Fibroblast of peridontal ligament (primary cell): Measurements from ENCODE around the gene UBE2D2.

Experiments used
- DNase-seq: peaks from one replicate; pipeline ENCODE4 v3.0.0-alpha.2; 2010; ENCODE audit errors: extremely low read depth

UBE2D2 gene

DNA sequence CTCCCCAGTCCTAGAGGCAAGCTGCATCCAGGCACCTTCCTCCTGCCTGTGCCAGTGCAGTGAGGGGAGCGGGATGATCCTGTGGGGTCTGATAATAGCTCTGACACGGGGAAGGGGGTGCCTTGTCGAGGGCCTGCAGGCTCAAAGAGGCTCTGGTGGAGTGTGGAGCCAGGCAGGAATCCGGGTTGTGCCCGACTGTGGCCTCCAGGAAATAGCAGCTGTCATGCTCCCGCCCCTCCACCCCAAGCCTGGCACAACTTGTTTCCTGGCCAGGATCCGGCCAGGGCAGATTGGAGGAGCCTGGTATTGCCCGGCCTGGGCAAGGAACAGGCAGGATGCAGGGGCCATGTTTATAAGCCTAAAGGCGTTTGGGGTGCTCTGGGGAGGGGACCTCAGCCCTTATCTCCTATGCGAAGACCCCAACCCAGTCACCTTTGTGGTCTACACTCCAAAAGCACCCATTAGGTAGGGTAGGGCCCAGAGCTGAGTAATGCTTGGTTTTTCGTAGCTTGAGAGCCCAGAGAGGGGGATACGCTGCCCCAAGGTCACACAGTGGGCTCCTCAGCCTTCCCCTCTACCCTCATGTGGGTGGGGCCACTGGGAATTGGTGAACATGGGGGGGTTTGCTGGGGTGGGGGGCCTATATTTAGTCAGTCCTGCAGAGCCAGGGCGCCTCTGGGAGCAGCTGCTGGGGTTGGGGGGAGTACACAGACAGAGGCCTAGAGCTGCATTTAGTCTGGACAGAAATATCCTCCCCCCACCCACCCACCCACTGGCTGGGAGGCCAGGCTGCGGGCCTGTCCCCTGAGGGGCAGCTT is 99.2 kb downstream of the UBE2D2 start:
- DNase-seq = no peak

DNA sequence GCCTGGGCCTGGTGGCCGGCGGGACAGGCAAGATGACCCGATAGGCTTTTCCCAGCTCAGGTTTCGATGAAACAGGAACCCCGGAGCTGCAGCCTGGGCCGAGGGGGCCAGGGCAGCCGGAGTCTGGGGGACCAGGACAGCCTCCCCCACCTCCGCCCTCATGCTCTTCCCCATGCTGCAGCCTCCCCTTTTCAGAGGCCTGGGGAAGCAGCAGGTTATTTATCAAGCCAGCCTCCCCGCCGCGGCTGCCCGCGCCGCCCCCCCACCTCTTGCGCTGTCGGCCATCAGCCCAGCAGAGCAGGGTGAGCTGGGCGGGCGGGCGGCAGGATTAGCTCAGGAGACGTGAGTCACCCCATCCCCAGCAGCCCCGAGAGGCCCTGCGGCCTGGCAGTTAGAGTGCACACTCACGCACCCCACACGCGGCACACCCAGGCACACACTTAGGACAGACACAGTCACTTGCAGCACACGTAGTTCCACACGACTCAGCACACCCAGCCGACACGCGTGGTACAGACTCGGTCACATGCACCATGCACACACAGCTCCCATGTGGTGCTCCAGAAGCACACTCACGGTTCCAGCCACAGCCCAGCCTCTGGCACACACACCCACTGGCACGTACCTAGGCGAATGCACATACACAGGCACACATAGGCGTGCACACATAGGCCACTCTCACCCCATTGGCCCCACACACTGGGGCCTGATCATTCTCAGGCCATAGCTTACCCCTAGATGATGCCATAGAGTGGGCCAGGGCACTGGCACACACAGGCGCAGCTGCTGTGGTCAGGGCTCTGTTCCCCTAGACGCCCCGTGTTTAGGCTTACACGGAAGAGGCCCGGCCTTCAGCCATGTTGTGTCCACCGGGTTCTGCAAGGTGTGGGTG is 100.0 kb downstream of the UBE2D2 start:
- peak; percentile 89 for DNase-seq

DNA sequence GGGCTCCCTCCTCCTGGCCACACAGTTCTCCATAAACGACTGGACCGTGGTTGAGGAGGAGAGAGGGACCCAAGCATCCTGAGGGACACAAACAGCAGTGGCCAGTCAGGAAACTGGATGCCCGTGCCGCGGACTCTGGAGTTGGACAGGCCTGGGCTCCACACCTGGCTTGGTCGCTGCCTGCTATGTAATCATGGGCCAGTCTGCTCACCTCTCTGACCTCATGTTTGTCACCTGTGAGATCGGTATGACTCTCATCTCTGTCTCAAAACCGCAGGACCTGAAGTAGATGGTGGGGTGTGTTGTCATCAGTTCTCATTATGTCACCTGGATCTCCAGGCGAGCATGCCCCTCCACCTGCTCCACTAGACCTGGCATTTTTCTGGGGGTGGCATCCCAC is 101.5 kb downstream of the UBE2D2 start:
- no peak for DNase-seq

DNA sequence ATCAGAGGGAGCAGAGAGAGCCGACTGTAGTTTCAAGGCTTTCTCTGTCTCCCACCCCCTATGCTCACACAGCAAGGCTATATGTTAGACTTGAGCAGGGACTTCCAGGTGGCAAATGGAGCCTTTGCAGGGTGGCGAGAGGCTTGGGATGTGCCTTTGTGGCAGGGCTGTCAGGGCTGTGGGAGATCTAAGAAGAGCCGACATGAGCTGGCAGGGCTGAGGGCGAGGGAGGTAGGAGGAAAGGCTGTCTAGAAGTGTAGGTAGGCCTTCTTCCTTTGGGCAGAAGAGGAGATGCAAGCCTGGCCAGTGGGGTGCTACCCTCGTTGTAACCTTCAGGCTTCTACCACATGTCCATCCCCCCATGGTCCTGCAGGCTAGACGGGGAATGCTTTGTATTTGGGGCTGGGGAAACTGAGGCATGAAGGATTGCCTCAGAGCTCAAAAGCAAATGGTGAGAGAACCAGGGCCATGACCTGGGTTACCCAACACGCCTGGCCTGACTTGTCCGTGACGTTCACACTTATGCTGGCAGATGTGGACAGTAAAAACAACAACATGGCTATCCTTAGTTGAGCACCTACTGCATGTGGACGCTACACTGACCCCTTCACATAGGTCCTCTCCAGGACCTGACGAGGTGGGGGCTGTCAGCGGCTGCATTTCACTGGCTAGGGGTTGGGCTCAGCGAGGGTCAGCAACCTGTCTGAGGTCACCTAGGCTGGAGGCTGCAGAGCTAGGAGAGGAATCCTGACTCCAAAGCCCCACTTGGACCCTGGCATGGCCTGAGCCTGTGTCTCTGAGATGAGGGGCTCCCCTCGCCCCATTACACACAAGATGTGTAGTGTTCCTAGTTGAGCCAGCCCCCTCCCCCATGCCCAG is 102.3 kb downstream of the UBE2D2 start:
- DNase-seq = no peak

DNA sequence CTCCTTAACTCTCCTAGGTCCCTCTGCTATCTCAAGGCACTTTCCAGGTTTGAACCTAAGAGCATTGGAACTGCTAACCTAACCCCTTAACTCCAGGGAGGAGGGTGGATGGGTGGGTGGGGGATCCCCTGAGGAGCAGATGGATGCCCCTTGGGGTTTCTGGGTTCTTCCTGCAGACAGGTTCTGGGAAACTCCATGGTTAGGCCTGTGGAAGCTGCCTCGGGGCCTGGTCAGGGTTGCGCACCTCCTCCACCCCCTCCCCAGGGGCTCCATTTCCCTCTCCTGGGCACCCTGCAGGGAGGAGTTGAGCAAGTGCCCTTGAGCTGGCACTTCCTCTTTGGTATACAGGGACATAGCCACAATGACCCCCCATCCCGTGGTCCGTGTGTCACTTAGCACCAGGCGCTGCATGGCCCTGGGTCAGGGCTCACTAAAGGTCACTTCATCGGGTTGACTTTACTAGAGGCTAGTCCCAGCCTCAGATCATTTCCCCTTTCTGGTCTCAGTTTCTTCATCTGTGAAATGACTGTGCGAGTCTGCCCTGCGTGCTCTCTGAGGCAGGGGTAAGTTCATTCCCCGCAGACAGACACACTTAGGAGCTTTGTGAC is 103.1 kb downstream of the UBE2D2 start:
- DNase-seq = no peak

DNA sequence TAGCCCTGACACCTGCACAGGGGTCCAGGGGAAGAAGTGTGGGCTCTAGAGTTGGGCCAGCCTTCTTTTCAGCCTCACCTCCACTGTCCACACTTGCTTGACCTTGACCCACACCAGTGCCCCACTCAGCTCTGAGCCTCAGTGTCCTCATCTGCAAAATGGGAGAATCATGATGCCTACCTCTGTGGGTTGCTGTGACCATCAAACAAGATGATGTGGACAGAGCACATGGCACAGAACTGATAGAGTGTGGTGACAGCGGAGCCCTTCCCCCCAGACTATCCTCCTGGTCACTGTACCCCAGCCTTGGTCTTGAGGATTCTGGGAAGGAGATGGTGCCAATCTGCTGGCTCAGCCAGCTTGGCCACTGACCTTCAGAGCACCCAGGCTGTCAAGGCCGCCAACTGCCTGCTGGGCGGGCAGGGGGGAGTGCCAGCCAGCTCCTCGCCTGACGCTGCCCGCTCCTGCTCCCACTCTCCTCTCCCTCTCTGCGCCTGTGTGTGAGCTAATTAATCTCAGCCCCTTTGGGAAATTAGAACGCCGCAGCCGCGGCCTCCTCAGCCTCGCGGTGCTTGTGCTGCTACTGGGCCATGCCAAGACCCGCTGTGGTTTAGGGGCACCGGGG is 103.7 kb downstream of the UBE2D2 start:
- DNase-seq = no peak

DNA sequence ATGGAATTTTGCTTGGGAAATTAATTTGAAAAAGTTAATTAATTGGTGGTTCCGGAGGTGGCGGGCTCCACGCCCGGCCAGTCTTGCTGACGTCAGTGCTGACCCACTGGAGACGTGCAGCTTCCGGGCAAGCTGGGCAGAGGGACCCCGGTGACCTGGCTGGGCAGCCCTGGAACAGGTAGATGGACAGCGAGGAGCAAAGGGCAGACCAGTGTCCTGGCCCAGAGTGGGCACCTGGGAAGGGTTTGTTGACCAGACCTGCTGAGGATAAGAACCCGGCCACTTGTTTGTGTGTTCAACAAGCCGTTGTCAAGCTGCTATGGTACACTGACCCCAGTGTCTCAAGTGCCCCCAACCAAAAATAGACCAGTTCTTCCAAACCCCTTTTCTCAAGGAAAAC is 104.5 kb downstream of the UBE2D2 start:
- DNase-seq = no peak

DNA sequence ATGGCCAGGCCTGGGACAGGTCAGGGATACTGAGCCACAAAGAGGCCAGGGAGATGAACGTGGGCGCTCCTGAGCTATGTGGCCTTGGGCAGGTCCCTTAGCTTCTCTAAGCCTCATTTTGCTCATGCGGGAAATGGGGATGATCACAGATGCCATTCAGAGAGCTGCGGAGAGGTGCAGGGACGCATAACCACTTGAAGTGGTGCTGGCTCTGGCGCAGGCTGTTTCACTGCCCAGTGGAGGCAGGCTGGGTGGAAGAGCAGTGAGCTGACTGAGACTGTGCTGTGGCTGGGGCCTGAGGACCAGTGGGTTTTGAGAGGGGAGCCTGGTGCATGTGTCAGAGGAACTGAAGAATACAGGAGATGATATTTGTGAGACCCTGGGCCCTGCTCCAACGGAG is 105.4 kb downstream of the UBE2D2 start:
- no peak for DNase-seq

DNA sequence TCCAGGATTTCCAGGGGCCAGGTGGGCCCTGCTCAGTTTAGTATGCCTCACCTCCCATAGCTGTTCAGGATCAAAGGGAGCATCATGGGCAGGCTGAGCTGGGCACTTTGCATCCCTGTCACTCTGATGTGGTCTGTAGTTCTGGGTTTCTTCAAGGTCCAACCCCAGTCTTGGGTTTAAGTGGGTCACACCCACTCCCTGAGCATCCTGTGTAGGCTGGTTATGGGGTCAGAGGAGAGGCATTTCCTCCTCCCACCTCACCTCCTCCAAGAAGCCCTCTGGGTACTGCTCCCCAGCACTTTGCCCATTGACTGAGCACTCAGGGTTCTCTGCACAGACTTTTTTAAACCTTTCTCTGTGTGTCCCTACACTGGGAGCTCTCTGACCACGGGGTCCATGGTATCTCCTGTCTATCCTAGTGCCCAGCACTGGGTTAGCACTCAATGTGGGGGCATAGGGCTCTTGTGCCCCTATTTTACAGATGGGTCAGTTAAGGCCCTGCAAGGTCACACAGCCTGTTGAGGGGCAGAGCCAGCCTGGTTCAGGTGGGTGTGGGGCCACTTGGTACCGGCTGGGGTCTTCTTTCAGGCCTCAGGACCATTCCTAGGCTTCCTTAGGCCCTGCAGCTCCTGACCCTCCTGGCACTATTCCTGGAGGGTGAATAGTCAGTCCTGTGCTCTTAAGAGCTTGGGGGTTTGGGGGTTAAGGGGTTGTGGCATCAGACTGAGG is 106.0 kb downstream of the UBE2D2 start:
- DNase-seq = no peak

DNA sequence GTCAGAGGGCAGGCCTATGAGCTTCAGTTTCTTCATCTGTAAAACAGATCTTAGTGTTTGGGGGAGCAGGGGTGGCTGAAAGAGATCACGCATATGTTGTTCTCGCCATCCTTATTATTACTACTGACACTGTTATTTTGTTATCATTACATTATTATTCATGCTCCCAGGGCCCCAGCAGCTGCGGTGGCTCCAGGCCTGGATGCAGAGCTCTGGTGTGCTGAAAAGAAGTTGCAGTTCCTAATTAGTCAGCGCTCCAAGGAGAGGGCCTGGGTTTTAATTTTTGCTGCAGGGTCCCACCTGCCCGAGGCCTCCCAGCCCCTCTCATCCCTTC is 106.6 kb downstream of the UBE2D2 start:
- peak; percentile 33 for DNase-seq

DNA sequence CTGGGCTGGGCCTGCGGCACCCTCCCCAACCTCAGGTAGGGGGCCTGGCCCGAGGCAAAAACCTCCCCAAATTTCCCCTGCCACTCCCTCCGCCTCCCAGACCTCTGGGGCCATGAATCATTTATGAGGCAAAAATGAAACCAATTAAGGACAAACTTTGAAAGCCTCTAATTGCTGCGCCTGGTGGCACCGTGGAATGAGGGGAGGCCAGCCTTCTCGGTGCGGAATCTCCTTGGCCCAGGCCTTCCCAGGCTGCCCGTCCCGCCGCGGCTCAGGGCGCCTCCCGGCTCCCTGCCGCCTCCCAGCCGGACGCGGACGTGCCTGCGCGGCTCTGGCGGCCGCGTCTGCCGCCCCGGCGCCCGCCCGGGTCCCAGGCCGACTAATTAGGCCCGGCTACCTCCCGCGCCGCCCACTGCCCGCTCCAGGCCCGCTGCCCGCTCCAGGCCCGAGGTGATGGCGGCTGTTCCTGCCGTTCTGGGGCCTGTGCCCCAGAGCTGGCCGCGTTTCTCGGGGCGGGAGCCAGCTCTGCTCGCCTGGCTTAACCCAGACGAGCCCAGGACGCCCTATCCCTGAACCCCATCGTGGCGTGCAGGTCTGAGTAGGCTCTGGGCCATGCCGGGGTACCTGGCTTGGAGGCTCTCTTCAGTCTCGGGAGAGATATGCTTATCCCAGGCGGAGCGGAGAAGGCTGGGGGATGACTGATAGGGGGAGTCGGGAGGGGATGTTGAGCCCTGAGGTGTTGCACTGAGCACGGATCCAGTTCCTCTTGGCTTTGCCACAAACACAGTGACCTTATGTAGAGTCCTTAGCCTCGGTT is 107.1 kb downstream of the UBE2D2 start:
- DNase-seq = peak; percentile 60

DNA sequence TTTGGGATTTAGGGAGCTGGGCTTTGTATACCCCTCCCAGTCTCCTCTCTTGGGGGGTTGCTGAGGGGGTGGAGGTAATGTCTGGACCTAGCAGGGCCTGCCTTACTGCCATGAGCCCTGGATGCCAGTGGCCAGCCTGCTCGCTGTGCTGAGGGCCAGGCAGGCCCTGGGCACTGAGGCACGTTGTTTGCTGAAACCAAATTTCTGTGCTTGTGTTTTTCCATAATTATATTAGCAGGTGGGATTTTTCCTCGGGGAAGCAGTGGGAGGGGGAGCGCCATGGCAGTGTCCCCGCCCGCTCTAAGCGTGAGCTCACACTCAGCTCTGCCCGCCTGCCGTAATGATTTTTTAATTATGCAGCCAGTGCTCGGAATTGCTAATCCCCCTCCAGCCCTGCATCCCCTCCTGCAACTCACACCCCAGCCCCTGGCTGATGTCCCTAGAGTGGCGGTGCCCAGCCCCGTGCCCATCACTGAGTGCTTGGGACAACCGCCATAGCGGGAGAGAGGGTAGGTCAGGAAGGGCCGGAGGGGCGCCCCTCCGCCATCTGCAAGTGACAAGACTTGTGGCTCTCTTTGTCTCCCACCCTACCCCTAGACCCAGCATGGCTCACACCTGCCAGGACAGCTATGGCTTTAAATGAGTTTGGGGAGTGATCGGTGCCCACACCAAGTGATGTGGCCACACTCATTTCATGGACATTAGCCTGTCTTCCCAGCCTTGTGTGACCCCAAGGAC is 108.0 kb downstream of the UBE2D2 start:
- no peak for DNase-seq

DNA sequence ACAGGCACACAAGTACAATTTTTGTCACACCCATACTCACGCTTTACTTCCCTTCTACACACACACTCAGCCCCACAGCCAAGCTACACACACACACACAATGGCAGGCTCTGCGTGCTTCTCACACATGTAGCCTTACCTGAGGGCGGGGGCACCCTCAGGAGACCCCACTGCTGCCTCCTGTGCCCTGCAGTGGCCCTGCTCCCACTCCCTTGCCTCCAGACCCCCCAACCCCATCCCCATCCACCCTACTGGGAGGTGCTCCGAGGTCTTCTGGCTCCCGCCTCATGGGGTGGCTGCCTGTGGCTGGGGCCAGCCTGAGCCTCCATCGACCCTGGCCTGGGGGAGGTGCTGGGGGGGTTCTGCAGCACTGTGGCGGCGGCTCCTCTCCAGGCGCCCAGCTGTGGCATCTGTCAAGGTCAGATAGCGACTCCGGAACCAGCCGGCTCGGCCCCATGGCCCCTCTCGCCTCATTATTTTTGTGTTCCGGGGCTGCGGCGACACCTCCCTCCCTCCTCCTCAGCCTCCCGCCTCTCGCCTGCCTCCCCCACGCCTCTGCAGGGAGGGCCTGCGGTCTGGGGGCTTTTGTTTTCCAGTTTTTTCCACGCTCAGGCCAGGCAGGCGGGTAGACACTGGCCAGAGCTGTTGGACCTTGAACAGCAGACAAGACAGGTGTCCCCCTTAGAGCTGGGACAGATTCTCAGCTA is 108.7 kb downstream of the UBE2D2 start:
- DNase-seq = no peak

DNA sequence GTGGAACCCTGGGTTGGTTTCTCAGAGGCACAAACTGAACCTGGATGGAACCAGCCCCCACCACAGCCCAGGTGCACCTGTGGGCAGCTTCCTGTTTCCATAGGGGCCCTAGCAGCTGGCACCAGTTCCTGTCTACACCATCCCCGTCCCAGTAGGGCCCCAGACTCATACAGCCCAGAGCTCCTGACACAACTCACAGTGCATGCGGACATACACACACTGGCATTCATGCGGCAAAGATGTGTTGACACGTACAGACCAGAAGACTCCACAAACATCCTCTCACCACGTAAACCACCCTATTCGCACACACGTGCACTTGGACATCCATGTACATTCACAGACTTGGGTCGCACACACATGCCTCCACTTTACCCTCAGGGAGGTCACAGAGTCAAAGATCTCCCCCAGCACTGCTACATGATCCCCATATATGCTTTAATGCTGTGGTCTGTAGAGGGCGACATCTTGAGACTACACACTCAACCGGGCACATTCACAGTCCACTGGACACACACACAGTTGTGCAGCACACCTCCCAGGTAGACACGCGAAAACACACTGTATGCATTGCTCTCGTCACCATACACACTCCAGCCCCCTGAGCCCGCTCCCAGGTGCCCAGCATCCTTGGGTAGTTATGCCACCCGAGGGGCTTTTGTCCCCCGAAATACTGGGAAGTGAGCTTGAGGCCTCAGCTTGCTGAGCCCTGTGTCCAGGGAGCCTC is 109.4 kb downstream of the UBE2D2 start:
- no peak for DNase-seq

DNA sequence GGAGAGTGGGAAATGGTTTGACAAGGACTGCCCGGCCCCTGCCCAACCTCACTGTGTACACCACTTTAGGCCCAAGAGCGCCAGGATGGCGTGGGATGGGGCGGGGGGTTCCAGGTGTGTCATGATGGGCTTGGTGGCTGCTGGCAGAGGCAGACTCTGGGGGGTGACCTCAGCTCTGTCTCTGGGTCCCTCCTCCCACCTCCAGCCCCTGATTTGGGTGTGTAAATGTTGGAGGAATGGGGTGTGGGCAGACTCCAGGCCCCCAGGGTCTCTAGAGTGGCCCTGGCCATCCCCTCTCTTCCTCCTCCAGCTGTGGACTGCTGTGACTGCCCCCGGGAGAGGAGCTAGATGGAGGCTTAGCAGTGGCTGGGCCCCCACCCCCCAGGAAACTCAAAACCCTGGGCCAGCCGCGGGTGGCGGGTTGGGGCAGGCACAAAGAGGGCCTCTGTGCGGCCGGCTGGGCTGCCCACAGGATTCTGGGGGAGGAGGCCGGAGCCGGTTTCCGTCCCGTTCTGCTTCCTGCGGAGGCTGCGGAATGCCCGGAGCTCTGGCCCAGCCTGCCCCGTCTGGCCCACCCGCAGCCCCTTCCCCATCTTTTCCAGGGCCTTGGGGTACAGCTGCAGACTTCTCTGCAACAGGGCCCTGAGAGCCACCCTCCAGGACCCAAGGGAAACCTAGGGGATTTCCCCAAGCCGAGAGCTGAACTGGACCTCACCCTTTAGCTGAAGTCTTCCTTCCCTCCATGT is 110.1 kb downstream of the UBE2D2 start:
- DNase-seq = no peak

DNA sequence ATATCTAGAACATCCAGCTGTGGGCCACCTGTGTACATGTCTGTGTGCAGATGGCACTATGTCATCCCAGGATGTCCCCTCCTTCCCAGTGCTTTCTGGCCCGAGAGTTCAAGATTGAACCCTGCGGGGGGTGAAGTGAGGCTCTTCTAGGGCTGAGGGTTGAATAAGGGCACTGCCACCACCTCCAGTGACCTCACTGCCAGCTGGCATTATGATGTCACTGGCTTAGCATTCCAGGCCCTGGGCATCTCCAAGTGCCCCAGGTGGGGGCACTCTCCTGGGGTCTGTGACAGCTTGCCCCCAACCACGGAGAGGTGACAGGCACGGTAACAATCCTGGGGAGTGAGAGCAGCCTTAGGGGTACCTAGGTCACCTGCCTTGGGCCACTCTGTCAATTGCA is 114.1 kb downstream of the UBE2D2 start:
- no peak for DNase-seq

DNA sequence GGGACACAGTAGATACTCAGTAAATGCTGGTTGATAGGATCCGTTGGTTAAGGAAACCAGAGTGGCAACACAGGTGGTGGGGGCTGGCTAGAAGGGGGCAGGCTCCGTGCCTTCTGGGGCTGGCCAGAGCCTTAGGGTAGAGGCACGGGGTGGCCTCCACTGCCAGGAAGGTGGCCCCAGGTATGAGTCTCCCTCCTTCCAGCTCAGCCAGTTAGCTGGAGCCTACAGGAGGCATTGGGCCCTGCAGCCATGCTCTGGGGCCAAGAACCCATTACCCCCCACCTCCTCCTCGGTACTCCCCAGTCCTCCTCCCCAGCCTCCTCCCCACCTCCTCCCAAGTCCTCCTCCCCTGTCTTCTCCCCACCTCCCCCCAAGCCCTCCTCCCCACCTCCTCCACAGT is 114.7 kb downstream of the UBE2D2 start:
- no peak for DNase-seq
